K562 (cell line): Measurements from ENCODE around the gene CENPT.

Experiments
- ELF4 ChIP-seq: fragments of 450-650 bp; formaldehyde crosslinking; IDR thresholded peaks from 2 replicates; pipeline ENCODE4 v1.4.0; 2022; ENCODE audit warnings: missing genetic modification characterization
- EZH2 ChIP-seq: IDR thresholded peaks from 2 replicates; pipeline ENCODE4 v1.6.1; 2012; ENCODE audit warnings: low read depth, mild to moderate bottlenecking, inconsistent platforms, low read length, borderline replicate concordance
- MEIS2 ChIP-seq: fragments of 450-650 bp; IDR thresholded peaks from 2 replicates; pipeline ENCODE4 v1.6.1; 2014; ENCODE audit warnings: mild to moderate bottlenecking; ENCODE audit not compliant: partially characterized antibody
- TF ChIP-seq, protein P1 (sequence below): fragments of 150-350 bp; IDR thresholded peaks from 2 replicates; pipeline ENCODE4 v1.6.1; 2014; ENCODE audit warnings: low read depth, mild to moderate bottlenecking, low read length, borderline replicate concordance
- TF ChIP-seq, protein P2 (sequence below), 3 experiments: IDR thresholded peaks in 2 of 3; conservative IDR thresholded peaks in 1 of 3; 2 replicates each; pipeline ENCODE4 v1.5.1; 2011 to 2012; ENCODE audit warnings: low read length in 3 of 3, mild to moderate bottlenecking in 3 of 3, control low read depth in 2 of 3, improper control_type of control experiment in 1 of 3, inconsistent platforms in 1 of 3, low read depth in 1 of 3, mixed read lengths in 1 of 3, moderate library complexity in 1 of 3; ENCODE audit not compliant: insufficient read depth in 2 of 3

DNA sequence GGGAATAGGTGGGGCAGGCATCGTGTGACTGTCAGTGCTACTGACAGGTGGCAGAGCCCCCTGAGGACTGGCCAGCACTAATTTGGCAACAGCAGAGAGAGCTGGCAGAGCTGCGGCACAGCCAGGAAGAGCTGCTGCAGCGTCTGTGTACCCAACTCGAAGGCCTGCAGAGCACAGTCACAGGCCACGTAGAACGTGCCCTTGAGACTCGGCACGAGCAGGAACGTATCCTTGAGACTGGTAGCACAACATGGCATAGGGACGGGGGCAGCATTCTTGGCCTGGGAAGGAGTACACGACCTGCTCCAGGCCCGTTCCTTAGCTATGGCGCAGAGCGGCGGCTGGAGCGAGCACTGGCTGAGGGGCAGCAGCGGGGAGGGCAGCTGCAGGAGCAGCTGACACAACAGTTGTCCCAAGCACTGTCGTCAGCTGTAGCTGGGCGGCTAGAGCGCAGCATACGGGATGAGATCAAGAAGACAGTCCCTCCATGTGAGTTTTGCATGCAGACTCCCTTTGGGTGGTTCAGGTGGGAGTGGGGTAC is 34.2 kb upstream of the CENPT start:
- TF ChIP-seq ELF4 (CRISPR knock-in tag) (no peak), EZH2 (no peak), MEIS2 (no peak)
- TF ChIP-seq, protein P1, sequence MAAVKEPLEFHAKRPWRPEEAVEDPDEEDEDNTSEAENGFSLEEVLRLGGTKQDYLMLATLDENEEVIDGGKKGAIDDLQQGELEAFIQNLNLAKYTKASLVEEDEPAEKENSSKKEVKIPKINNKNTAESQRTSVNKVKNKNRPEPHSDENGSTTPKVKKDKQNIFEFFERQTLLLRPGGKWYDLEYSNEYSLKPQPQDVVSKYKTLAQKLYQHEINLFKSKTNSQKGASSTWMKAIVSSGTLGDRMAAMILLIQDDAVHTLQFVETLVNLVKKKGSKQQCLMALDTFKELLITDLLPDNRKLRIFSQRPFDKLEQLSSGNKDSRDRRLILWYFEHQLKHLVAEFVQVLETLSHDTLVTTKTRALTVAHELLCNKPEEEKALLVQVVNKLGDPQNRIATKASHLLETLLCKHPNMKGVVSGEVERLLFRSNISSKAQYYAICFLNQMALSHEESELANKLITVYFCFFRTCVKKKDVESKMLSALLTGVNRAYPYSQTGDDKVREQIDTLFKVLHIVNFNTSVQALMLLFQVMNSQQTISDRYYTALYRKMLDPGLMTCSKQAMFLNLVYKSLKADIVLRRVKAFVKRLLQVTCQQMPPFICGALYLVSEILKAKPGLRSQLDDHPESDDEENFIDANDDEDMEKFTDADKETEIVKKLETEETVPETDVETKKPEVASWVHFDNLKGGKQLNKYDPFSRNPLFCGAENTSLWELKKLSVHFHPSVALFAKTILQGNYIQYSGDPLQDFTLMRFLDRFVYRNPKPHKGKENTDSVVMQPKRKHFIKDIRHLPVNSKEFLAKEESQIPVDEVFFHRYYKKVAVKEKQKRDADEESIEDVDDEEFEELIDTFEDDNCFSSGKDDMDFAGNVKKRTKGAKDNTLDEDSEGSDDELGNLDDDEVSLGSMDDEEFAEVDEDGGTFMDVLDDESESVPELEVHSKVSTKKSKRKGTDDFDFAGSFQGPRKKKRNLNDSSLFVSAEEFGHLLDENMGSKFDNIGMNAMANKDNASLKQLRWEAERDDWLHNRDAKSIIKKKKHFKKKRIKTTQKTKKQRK, result no peak
- TF ChIP-seq, protein P2, sequence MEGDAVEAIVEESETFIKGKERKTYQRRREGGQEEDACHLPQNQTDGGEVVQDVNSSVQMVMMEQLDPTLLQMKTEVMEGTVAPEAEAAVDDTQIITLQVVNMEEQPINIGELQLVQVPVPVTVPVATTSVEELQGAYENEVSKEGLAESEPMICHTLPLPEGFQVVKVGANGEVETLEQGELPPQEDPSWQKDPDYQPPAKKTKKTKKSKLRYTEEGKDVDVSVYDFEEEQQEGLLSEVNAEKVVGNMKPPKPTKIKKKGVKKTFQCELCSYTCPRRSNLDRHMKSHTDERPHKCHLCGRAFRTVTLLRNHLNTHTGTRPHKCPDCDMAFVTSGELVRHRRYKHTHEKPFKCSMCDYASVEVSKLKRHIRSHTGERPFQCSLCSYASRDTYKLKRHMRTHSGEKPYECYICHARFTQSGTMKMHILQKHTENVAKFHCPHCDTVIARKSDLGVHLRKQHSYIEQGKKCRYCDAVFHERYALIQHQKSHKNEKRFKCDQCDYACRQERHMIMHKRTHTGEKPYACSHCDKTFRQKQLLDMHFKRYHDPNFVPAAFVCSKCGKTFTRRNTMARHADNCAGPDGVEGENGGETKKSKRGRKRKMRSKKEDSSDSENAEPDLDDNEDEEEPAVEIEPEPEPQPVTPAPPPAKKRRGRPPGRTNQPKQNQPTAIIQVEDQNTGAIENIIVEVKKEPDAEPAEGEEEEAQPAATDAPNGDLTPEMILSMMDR (IDR thresholded peaks at IDR 0.05 in 2 of 3, conservative IDR thresholded peaks at IDR 0.05 in 1 of 3; ENCODE audit: insufficient read depth in 2 of 3, low read depth in 1 of 3, low read length in 3 of 3), result no peak
